ENCODE data around the gene FOXJ3.
A peak's percentile ranks its signal among the peaks of the same experiment; 100 is the strongest.

Gene FOXJ3

GRCh38 chr1:42144711-42145388 lies 190.2 kb downstream of the FOXJ3 start:
- DNase-seq (ENCODE audit: low spot score): peak; percentile 44

- peak; percentile 43 for DNase-seq (ENCODE audit: low spot score)
Observed at GRCh38 chr1:42143896-42144710, 190.9 kb downstream of the FOXJ3 start.

GRCh38 chr1:42142894-42143675 lies 191.9 kb downstream of the FOXJ3 start:
- no peak for DNase-seq (ENCODE audit: low spot score)

GRCh38 chr1:42141978-42142377 lies 193.1 kb downstream of the FOXJ3 start:
- peak; percentile 24 for DNase-seq (ENCODE audit: low spot score)

GRCh38 chr1:42140191-42140590 lies 194.8 kb downstream of the FOXJ3 start:
- no peak for DNase-seq (ENCODE audit: low spot score)

GRCh38 chr1:42139444-42139843 lies 195.6 kb downstream of the FOXJ3 start:
- no peak for DNase-seq (ENCODE audit: low spot score)

GRCh38 chr1:42138586-42138985 lies 196.4 kb downstream of the FOXJ3 start:
- peak; percentile 14 for DNase-seq (ENCODE audit: low spot score)

GRCh38 chr1:42137766-42138165 lies 197.3 kb downstream of the FOXJ3 start:
- DNase-seq (ENCODE audit: low spot score): peak; percentile 38

GRCh38 chr1:42136466-42136865 lies 198.6 kb downstream of the FOXJ3 start:
- DNase-seq (ENCODE audit: low spot score): no peak

GRCh38 chr1:42135426-42135825 lies 199.6 kb downstream of the FOXJ3 start:
- DNase-seq (ENCODE audit: low spot score): no peak

GRCh38 chr1:42133809-42134526 lies 201.1 kb downstream of the FOXJ3 start:
- no peak for DNase-seq (ENCODE audit: low spot score)

- no peak for DNase-seq (ENCODE audit: low spot score)
Observed at GRCh38 chr1:42133390-42133789, 201.6 kb downstream of the FOXJ3 start.

GRCh38 chr1:42130061-42130660 lies 204.9 kb downstream of the FOXJ3 start:
- DNase-seq (ENCODE audit: low spot score): no peak

GRCh38 chr1:42128964-42129363 lies 206.1 kb downstream of the FOXJ3 start:
- no peak for DNase-seq (ENCODE audit: low spot score)

- no peak for DNase-seq (ENCODE audit: low spot score)
Observed at GRCh38 chr1:42128499-42128898, 206.5 kb downstream of the FOXJ3 start.

GRCh38 chr1:42127767-42128166 lies 207.3 kb downstream of the FOXJ3 start:
- DNase-seq (ENCODE audit: low spot score): no peak
